AG20443 (cell line): ENCODE data around the gene BNIP5.

ENCODE experiments used
- DNase-seq: peaks from one replicate; pipeline ENCODE4 v3.0.0; 2012; ENCODE audit warnings: low spot score, mixed read lengths

Gene BNIP5, protein sequence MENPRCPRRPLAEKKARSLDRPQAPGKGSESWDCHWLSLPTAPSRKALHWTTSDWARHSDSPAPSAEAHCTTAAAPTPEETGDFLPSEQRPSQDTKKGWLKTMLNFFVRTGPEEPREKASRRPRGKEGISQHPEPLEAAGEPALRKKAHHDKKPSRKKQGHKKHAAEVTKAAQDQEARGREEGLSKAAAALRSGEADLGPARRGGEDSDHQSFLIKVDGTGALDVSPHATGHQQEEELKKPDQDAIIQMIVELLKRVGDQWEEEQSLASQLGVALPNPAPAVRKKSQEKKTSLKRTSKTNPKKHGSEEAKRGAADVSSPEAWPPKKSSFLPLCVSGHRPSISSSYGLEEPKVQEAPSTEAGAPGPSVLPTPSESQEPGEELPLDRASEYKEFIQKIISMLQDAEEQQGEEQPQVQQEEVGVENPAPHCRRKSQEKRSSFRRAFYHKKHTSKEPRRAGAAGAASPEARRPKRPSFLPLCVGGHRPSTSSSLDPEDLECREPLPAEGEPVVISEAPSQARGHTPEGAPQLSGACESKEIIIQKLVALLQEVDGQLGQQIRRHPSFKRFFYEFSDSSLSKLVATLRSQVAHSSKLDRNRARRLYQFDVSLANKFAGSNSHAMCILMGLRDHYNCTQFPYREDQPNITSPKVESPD

DNA sequence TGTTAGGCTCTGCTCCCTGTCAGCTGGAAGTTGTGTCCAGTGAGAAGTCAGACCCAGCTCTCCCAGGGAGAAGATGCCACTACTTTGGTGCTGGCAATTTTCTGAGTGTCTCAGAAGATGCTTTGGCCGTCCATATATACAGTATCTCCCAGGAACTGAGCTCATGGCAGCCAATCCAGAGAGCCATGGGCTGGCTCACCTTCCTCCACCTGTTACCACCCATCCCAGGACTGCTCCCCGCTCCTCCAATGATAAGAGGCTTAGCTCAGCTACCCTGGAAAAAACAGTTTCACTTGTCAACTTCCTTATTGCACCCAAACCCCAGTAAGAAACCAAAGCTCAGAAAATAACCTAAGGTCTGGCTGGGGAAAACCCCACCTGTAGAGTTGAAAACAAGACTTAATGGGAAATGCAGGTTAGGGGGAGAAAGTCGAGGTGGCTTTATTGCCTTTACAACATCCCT lies at the start of gene BNIP5:
Gene BNIP5 (minus strand): TSS at position 110 of the 463 bp plus-strand sequence. CDS start 6,198 bp downstream, outside the sequence.
- no peak for DNase-seq

- no peak for DNase-seq
Observed at GRCh38 chr6:36384095-36384494, 47.4 kb upstream of the BNIP5 start.

DNA sequence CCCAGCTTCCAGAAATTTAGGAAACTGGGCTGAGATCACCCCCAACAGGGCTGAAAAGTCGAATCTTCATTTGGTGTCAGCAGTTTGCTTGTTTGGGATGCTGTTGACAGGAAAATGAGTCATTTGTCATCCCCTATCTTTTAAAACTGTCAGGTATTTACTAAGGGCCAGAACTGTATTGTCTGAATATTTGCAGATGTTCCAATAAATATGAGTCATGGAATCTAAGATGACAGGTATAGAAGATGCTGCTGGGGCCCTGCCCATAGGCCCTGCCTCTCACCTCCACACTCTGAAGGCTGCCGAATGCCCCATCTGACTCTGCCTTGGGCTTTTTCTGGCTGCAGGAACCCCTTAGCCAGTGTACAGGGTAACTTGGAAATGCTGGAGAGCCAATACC lies 46.9 kb upstream of the BNIP5 start:
- DNase-seq: no peak

DNA sequence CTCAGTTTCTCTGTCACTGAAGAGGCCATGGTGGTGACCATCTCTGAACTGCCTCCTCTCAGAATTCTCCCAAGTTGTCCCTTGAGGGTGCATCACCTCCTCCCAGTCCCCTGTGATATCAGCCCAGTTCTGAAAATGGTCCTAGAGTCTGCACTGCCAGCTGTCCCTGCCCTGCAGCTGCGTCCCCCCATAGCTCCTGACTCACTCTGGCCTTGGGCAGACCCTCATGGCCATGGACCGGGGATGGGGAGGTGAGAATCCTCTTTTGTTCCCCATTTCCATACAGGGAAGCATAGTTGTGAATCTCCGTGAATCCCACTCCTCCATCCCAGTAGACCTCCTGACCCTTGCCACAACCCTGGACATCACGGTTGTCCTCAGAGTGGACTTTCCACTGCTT lies 46.3 kb upstream of the BNIP5 start:
- no peak for DNase-seq

DNA sequence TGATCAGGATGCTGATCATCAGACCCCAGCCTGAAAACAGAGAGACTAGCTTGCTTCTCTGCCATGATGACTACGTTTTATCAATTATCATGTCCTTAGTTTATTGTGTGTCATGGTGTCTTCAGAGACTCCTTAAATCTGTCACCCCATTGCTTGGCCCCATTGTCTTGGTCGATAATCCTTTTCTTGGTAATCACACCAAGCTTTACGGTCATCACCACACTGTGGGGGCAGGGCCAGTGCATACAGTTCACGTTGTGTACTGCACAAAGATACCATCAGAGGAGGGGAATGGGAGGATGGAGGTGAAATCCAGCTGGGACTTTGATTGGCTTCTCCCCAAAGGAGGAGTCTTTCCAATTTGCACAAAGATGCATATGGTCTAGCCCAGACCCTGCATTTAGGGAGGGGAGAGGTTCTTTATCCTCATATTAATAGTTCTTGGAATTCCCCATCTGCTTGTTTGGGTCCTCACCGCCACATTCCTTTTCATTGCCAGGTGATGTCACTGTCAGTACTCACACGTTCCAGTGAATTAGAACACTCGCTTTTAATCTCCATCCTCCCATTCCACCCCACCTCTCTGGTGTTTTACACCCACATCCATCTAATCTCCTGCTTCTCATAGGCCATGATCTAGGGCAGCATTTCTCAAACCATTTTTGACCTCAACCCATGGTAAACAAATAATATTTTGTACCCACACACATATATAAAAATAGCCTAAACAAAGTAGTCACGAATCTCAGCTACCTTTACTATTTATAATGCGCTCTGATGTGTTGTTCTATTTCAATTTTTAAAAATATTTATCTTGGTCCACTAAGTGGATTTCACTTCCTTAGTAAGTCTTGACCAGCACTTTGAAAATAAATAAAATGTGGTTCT lies 45.1 kb upstream of the BNIP5 start:
- DNase-seq: no peak

- DNase-seq: no peak
Observed at GRCh38 chr6:36380166-36380565, 43.5 kb upstream of the BNIP5 start.

GRCh38 chr6:36378936-36379335 lies 42.2 kb upstream of the BNIP5 start:
- no peak for DNase-seq

DNA sequence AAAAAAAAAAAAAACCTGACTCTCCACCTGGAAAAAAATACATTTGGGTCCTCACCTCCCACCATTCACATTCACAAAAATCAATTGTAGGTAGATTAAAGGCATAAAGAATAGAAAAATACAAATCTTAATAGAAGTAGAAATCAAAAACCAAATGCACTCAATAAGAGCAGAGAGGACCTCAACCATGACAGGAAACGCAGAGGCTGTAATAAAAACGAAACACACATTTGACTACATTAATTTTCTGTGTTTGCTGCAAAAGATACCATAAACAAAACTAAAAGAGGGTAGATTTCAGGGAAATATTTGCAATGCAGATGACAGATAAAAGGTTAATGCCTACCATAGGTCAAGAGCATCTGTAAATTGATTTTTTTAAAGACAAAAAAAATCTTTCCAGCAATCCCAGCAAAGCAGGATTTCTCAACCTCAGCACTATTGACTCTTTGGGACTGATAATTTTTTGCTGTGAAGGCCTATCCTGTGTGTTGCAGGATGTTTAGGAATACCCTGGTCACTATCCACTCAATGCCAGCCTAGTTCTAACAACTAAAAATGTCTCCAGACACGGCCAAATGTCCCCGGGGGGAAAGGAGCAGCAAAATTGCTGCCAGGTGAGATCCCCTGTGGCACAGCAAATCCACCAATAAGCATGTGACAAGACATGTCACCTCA lies 41.7 kb upstream of the BNIP5 start:
- DNase-seq: no peak

- DNase-seq: no peak
Observed at GRCh38 chr6:36377594-36377993, 40.9 kb upstream of the BNIP5 start.

- no peak for DNase-seq
Observed at GRCh38 chr6:36376742-36377141, 40.1 kb upstream of the BNIP5 start.

- no peak for DNase-seq
Observed at GRCh38 chr6:36376183-36376582, 39.5 kb upstream of the BNIP5 start.

- no peak for DNase-seq
Observed at GRCh38 chr6:36375644-36376155, 39.0 kb upstream of the BNIP5 start.

DNA sequence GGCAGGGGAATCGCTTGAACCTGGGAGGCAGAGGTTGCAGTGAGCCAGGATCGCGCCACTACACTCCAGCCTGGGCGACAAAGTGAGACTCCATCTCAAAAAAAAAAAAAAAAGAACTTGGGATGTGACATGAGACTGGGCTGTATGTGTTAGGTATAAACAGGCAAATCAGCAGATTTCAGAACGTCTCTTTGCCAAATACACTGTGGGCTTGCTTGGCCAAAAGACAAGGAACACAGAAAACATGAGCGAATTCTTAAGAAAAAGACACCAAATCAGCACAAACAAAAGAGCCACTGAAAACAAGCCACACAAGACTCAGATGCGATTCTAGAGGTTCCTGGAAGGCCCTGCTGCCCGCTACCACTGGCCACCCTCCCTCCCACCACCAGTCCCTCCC lies 38.3 kb upstream of the BNIP5 start:
- no peak for DNase-seq

- no peak for DNase-seq
Observed at GRCh38 chr6:36374194-36374593, 37.5 kb upstream of the BNIP5 start.

- DNase-seq: no peak
Observed at GRCh38 chr6:36373368-36374019, 36.8 kb upstream of the BNIP5 start.

DNA sequence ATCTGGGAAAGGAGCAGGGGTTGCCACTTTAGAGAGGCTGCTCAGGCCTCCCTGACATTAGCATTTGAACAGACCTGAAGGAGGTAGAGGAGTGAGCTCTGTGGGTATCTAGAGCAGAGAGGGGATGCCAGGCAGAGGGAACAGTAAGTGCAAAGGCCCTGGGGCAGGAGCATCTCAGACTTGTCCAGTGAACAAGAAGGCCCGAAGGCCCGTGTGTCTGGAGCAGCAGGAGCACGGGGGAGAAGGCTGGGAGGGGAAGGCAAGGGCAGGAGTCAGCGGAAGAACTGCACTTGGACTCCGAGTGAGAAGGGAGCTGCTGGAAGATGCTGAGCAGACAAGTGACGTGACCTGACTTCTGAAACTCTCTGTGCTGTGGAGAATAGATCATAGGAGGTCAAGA lies 35.4 kb upstream of the BNIP5 start:
- no peak for DNase-seq

DNA sequence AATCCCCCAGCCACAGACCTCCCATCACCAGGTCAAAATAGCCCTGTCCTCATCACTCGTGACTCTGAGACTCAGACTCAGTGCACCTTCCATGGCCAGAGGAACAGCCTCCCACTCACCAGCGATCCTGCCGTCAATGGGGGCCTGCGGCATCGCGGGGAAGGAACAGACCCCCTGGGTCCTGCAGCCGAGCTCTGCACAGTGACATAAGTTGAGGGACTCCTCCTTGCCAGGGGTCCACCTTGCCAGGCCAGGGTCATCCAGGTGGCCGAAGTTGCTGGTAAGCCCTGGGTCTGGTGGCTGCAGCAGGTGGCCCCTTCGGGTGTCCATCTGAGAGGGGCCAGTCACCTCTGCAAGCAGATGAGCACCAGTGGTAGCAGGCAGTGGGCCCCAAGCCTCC lies 34.5 kb upstream of the BNIP5 start:
- DNase-seq: no peak

DNA sequence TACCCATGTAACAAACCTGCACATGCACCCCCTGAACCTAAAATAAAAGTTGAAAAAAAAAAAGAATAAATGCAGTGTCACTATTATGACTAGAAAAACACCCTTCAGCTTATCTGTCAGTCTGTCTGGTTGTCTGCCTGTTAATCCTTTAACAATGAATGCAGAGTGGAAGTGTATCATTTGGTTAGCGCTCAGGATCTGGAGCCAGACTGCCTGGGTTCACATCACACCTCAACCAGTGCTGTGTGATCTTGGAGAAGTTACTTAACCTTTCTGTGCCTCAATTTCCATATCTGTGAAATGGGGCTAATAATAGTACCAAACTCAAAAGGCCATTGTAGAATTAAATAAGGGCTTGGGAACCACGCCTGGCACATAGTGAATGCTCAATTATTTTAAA lies 34.0 kb upstream of the BNIP5 start:
- DNase-seq: no peak

DNA sequence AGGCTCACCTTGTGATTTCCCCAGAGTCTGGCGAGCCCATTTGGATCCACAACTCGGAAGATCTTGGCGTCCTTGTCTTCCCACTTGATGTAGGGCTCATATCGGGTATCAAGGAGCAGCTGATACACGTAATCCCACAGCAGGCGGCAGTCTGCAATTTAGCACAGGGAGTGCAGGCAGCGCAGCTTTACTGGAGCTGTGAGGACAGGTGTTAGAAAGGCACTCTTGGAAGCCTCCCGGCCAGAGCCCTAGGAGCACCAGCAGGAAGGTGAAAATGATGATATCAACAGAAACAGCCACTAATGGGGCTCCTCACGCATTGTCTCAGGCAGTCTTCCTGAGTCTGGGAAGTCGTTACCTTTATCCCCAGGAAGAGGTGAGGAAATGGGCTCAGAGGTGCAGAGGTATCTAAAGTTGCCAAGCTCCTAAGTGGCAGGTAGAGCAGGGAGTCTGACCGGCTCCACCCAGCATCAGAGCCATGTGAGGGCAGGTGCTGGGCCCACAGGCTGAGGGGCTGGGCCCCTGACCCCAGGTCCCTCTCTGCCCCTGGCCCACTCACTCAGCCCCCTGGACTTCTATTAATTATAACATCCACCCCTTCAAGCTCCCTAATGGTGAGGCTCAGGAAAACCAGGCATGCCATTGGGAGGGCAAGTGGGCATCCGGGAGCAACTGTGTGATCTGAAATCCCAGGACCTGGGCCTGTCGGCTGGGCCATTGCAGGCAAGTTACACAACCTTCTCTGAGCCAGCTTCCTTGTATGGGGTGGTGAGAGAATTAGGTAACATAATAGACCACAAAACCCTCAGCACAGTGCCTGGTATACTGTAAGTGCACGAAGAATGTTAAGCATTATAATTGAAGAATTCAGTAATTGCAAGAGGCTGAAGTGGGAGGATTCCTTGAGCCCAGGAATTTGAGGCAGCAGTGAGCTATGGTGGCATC lies 32.5 kb upstream of the BNIP5 start:
- DNase-seq: peak; percentile 92

DNA sequence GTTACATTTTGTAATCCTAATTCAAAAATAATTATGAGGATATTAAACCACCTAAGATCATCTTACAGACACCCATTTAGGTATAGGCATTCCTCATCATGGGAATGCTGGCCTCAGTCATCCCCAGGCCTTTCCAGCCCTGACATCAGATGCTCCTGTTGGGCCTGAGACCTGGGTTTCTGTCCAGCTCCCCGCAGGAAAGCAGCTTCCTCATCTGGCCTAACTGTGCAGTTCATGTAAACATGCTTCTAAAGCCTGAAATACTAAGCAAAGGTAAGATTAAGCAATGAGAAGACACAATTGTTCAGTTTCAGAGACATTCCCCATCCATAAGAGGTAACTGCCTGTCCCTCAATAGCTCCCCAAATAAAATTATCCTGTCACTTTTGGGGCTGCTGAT lies 31.7 kb upstream of the BNIP5 start:
- DNase-seq: no peak
